Neural progenitor cell (in vitro differentiated cells): ENCODE data around the gene LUC7L3.

Experiments used
- CTCF ChIP-seq: fragments of 200-600 bp; sonication (generic); IDR thresholded peaks from 2 replicates; pipeline ENCODE4 v1.5.1; 2017; ENCODE audit warnings: antibody characterized with exemption, mild to moderate bottlenecking
- EZH2 ChIP-seq: fragments of 200-600 bp; sonication (generic); IDR thresholded peaks from 2 replicates; pipeline ENCODE4 v1.6.1; 2017; ENCODE audit warnings: antibody characterized with exemption, mild to moderate bottlenecking, moderate library complexity
- EZH2phosphoT487 ChIP-seq: fragments of 200-600 bp; sonication (generic); IDR thresholded peaks from 2 replicates; pipeline ENCODE4 v1.6.1; 2017; ENCODE audit warnings: antibody characterized with exemption

GRCh38 chr17:50798424-50799288 lies 79.3 kb downstream of the LUC7L3 start:
- no peak for TF ChIP-seq CTCF
- no peak for TF ChIP-seq EZH2phosphoT487
- no peak for TF ChIP-seq EZH2
